GM12875 (cell line): ENCODE results near the gene NOB1.

Experiments used
- H3K4me3 ChIP-seq: one replicate; pipeline ENCODE4 v1.5.1; 2011; ENCODE audit warnings: low read depth, low read length, control low read depth
- TF ChIP-seq, protein P1 (sequence below): IDR thresholded peaks from 2 replicates; pipeline ENCODE4 v1.5.1; 2011; ENCODE audit warnings: low read depth, mild to moderate bottlenecking, control low read depth, inconsistent platforms, low read length, moderate library complexity, borderline replicate concordance; ENCODE audit not compliant: insufficient read depth

The NOB1 gene

DNA sequence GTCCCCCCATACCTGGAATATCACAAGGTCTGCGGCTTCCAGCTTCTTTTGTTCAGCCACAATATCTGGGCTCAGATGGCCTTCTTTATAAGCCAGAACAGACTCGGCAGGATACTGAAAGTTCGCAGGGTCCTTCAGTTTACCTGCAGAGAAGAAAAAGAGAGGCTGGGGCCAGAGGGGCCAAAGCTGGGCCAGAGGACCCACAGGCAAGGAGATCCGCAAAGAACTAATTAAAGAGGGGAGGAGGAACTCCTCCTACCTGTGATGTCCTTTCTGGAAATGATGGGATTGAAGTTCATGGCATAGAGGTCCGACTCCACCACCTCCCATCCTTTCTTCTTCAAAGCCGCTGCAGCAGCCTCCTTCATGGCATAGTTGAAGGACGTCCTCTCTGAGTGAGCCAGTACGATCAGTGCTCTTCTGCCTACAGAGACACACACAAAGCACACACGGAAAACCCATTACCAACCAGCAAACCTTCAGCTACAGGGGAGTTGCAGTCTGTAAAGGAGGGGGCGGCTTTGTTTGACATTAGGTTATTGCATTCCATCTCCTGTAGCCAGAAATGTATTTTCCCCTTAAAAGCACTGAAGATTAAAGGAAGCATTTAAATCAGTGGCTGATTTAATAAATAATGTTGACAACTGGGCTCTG lies 36.5 kb downstream of the NOB1 start:
- no peak overlapping the region for H3K4me3 ChIP-seq
- TF ChIP-seq, protein P1, sequence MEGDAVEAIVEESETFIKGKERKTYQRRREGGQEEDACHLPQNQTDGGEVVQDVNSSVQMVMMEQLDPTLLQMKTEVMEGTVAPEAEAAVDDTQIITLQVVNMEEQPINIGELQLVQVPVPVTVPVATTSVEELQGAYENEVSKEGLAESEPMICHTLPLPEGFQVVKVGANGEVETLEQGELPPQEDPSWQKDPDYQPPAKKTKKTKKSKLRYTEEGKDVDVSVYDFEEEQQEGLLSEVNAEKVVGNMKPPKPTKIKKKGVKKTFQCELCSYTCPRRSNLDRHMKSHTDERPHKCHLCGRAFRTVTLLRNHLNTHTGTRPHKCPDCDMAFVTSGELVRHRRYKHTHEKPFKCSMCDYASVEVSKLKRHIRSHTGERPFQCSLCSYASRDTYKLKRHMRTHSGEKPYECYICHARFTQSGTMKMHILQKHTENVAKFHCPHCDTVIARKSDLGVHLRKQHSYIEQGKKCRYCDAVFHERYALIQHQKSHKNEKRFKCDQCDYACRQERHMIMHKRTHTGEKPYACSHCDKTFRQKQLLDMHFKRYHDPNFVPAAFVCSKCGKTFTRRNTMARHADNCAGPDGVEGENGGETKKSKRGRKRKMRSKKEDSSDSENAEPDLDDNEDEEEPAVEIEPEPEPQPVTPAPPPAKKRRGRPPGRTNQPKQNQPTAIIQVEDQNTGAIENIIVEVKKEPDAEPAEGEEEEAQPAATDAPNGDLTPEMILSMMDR: no peak

DNA sequence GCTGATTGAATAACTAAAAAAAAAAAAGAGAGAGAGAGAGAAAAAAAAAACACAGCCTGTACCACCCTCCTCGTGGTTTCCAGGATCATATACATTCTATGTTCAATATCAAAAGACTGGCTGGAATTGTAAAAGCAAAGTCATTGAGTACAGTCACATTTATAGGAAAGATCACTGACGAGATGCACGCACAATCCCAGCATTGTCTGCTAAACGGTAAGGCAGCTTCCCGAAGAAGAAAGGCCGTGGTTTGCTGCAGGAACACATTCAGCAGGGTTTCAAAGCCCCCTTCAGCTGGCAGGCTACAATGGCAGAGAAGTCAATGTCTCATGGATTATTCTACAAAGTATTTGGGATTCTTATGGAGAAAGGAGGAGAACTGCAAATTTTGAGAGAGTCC lies 37.7 kb downstream of the NOB1 start:
- no peak overlapping the region for H3K4me3 ChIP-seq

DNA sequence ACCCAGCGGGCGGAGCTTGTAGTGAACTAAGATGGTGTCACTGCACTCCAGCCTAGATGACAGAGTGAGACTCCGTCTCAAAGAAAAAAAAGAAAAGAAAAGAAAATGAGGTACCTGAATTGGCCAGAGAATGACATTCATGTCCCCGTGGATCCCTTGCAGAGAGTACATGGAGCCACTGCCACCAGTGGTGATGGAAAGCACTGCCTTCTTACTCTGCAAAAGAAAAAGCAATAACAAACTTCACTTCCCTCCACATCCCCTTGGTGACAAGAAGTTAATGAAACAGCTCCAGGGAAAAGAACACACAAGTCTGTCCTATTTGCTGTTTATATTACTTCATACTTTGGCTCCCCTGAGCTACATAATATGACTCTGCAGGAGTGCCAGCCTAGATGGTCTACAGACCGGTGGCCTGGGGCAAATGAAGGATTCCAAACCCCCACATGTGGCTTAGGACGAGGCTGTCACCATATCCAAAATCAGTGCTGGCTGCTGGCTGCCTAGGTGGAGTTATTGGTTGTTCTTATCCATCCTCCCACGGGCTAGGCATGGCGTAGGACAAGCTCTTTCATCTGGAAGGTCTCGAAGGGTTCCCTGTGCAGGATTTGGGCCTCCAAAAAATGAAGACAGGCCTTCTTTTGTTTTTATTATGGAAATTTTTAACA lies 41.7 kb downstream of the NOB1 start:
- TF ChIP-seq, protein P1: no peak
- no peak overlapping the region for H3K4me3 ChIP-seq

More for the DNA sequence above, 37.7 kb downstream of the NOB1 start:
- TF ChIP-seq, protein P1: no peak

DNA sequence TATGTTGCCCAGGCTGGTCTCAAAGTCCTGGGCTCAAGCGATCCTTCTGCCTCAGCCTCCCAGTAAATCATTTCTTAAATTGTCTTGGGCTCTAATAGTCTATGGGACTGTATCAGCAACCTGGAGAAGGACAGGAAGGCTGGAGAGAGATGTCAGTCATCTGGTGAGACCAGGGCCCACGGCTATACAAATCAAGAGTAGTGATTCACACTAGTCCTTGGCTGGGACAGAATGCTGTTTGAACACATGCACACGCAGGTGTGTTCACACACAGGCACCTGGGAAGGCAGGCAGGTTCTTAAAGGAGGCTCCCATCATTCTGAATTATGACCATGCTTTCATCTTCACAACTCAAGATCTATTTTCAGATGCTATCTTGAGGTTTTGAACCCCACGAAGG lies 42.4 kb downstream of the NOB1 start:
- TF ChIP-seq, protein P1: no peak
- no peak overlapping the region for H3K4me3 ChIP-seq

DNA sequence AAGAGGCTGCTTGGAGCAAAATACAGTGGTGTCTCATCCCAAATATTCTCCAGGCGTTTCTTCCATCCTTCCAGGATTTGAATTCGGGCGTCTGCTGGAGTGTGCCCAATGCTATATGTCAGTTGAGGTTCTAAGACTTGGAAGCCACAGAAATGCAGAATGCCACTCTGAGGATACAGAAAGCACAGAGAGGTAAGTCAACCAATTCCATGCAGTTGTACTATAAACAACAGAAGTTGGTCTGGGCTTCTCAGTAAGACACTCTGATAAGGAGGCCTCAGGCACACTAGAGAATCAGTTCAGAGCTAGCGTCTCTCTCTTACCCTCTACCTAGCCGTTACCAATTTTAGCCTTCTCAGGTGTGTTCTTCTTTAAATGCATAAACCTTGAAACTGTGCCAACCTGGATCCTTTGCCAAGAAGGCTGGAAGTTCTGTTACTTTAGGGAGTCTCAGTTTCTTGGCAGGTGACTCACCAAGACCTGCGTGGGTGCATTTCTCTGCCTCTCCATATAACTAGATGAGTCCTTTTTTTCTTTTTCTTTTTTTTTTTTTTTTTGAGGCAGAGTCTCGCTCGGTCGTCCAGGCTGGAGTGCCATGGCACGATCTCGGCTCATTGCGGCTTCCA lies 43.5 kb downstream of the NOB1 start:
- TF ChIP-seq, protein P1: no peak
- no peak overlapping the region for H3K4me3 ChIP-seq

DNA sequence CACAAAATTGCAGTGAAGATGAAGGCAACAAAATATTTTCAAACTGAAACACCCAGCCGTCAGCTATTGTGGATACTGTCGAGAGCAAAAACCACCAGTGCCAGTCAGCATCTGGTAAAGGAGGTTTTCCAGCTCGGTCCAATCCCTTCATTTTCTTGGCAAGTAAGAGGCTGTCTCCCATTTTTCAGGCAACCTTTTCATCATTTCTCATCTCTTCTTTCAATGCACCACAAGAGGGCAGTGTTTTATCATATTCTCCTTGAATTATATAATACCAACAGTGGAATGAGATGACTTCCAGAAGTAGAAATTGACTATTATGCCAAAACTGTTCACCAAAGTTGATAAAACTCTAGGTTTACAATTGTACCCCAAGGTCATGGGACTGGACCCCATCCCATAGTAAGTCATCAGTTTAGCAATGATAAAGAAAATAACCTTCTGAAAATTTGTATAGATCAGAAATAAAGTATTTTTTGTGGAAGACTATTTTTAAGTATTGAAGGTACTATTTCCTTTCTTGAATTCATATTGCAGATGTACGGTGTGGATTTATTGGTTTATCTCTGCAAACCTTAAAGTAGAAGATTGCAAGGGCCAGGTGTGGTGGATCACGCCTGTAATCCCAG lies 45.2 kb downstream of the NOB1 start:
- H3K4me3 ChIP-seq: no peak overlapping the region
- TF ChIP-seq, protein P1: peak; percentile 37; the same call in 1 of the 2 replicates
